Prostate gland (tissue), 2 donors: Measurements from ENCODE around the gene WHRN. TPM values are rescaled to one million over a fixed set of nuclear protein-coding genes. Genes with fewer than 3 reads are reported as not detected.

Experiments used
- DNase-seq: peaks from one replicate; pipeline ENCODE4 v3.0.0-alpha.2; 2019; ENCODE audit warnings: low spot score
- H3K27ac ChIP-seq, 2 donors: fragments of 200-600 bp; sonication (generic); 2 replicates each; pipeline ENCODE4 v1.5.1; 2017 to 2019
- H3K27me3 ChIP-seq: fragments of 200-600 bp; sonication (generic); replicated peaks from 2 replicates; pipeline ENCODE4 v1.5.1; 2019; ENCODE audit not compliant: insufficient read depth
- H3K36me3 ChIP-seq, 2 donors: fragments of 200-600 bp; sonication (generic); 1 replicate in 1 of 2; 2 replicates in 1 of 2; pipeline versions ENCODE4 v1.5.1 to v1.8.1; 2017 to 2019
- H3K4me1 ChIP-seq: fragments of 200-600 bp; sonication (generic); replicated peaks from 2 replicates; pipeline ENCODE4 v1.5.1; 2019
- H3K4me3 ChIP-seq, 2 donors: fragments of 200-600 bp; sonication (generic); 2 replicates each; pipeline ENCODE4 v1.5.1; 2017 to 2019
- H3K9me3 ChIP-seq: fragments of 200-600 bp; sonication (generic); 2 replicates; pipeline ENCODE4 v1.5.1; 2017
- CTCF ChIP-seq, 4 experiments: fragments of 200-600 bp in 2 of 4; fragments of 450-650 bp in 2 of 4; sonication (generic) in 2 of 4; IDR thresholded peaks; 1 replicate in 3 of 4; 2 replicates in 1 of 4; pipeline ENCODE4 v1.5.1; 2016 to 2019; ENCODE audit warnings: antibody characterized with exemption in 4 of 4, mild to moderate bottlenecking in 2 of 4, moderate library complexity in 2 of 4
- POLR2A ChIP-seq: fragments of 450-650 bp; IDR thresholded peaks from one replicate; pipeline ENCODE4 v1.6.1; 2016; ENCODE audit warnings: antibody characterized with exemption, mild to moderate bottlenecking
- POLR2AphosphoS5 ChIP-seq: sonication (generic); formaldehyde crosslinking; IDR thresholded peaks from one replicate; pipeline ENCODE4 v1.6.1; 2017; ENCODE audit warnings: antibody characterized with exemption
- WGBS: methylation state at CpG from one replicate; pipeline ENCODE4 v1.1.5; 2018; 5-methylcytosine and 5-hydroxymethylcytosine counted together
- intact Hi-C: fragments of 100-400 bp; cut with DNase I; formaldehyde crosslinking; loops from one replicate; pipeline ENCODE4 v1.14.2; 2022
- total RNA-seq, 2 donors: library from RNA; depleted of rRNA; stranded (reverse); fragments of >200 nt; gene quantifications; one replicate each; pipeline ENCODE4 v1.1.0, GENCODE V29; 2016

Gene WHRN
- total RNA-seq, 2 donors from 2014 or later, result 13.8 to 102 TPM

DNA sequence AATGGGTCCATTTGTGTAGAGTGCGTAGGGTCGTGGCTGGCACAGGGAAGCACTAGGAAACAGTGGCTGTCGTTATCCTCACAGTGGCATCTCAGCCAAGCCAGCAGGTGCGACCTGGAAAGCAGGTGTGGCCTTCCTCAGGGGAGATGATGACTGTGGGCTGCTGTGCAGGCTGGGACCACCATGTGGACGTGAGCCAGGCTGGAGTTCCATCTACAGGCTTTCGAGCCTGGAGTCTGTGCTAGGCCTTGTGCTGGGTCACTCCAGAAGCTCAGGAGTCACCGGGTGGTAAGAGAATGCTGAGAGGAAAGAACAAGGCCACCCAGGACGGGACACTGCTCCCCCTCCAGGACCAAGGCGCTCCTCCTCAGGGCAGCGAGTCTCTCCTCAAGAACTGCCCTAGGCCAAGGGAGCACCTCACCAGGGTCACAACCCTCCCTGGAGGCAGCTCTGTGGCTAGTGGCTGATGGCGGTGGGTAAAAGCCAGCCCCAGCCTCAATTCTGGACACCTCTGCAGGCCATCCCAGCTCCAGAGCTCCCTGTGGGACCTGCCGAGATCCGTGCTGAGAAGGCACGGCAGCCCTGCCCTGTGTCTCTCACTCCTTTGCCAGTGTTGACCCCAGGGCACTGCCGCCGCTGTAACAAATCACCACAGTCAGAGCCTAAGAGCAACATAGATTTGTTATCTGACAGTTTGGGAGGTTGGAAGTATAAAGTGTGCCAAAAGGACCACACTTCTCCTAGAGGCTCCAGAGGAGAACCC lies 36.0 kb downstream of the WHRN start:
- H3K4me1 ChIP-seq, result no peaks in the 10 kb centered on the region
- intact Hi-C loops, result no loop called here
- DNase-seq, result no peak
- H3K4me3 ChIP-seq, result no peak overlapping the region
- TF ChIP-seq POLR2AphosphoS5 (no peak), CTCF (IDR thresholded peaks at IDR 0.05) (no peak), POLR2A (no peak)
- no peaks in the 10 kb centered on the region for H3K36me3 ChIP-seq
- H3K27ac ChIP-seq, result no peak overlapping the region
- H3K27me3 ChIP-seq, result no peaks in the 10 kb centered on the region
- 89% methylated on average over 13 of the region's 16 CpGs for WGBS
- H3K9me3 ChIP-seq, result no peaks in the 10 kb centered on the region

DNA sequence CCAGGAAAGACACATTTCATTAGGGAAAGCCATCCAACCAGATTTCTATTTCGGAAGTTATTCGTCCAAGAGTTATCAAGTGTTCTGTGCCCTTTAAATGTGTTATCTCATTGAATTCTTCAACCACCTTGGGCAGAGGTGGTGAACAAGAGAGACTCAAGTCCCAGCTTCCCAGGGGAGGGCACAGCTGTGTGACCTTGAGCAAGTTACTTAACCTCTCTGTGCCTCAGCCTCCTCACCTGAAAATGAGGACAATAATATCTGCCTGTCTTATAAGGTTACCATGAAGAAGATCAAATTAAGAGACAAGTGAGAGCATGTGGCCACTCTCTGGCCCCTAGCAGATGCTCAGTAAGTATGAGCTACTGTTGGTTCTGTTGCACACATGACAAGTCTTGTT lies 37.4 kb downstream of the WHRN start:
- Histone ChIP-seq H3K9me3 (no peaks in the 10 kb centered on the region), H3K36me3 (no peaks in the 10 kb centered on the region), H3K4me3 (no peak overlapping the region), H3K4me1 (no peaks in the 10 kb centered on the region), H3K27me3 (no peaks in the 10 kb centered on the region), H3K27ac (no peak overlapping the region)
- 94% methylated on average over 2 of the region's 2 CpGs for WGBS
- no peak for TF ChIP-seq POLR2A
- no peak for TF ChIP-seq CTCF (IDR thresholded peaks at IDR 0.05)
- TF ChIP-seq POLR2AphosphoS5, result no peak
- no peak for DNase-seq
- intact Hi-C loops, result no loop called here

- 95% methylated on average over 19 of the region's 19 CpGs for WGBS
- Histone ChIP-seq H3K27ac (no peak overlapping the region), H3K27me3 (no peaks in the 10 kb centered on the region), H3K4me3 (no peak overlapping the region), H3K4me1 (no peaks in the 10 kb centered on the region), H3K9me3 (no peaks in the 10 kb centered on the region), H3K36me3 (no peaks in the 10 kb centered on the region)
- intact Hi-C loops, result no loop called here
- no peak for TF ChIP-seq CTCF (IDR thresholded peaks at IDR 0.05)
- TF ChIP-seq POLR2A, result no peak
- TF ChIP-seq POLR2AphosphoS5, result no peak
- no peak for DNase-seq
Observed at GRCh38 chr9:114467226-114467750, 38.0 kb downstream of the WHRN start.

- H3K36me3 ChIP-seq, result no peaks in the 10 kb centered on the region
- peak; percentile 27 for DNase-seq
- intact Hi-C loops, result no loop called here
- H3K27ac ChIP-seq, result no peak overlapping the region
- H3K9me3 ChIP-seq, result no peaks in the 10 kb centered on the region
- TF ChIP-seq POLR2AphosphoS5 (no peak), CTCF (IDR thresholded peaks at IDR 0.05) (no peak), POLR2A (no peak)
- H3K4me3 ChIP-seq, result no peak overlapping the region
- 66% methylated on average over 27 of the region's 28 CpGs for WGBS
- H3K27me3 ChIP-seq, result no peaks in the 10 kb centered on the region
- no peaks in the 10 kb centered on the region for H3K4me1 ChIP-seq
Observed at GRCh38 chr9:114465906-114466900, 39.1 kb downstream of the WHRN start.
